NK-92 (cell line): ENCODE data around the gene TEX29.

ENCODE experiments used
- DNase-seq: peaks from one replicate; lab custom pipeline; 2025; ENCODE audit not compliant: unreplicated experiment; lab: John Stamatoyannopoulos, UW

TEX29 gene

DNA sequence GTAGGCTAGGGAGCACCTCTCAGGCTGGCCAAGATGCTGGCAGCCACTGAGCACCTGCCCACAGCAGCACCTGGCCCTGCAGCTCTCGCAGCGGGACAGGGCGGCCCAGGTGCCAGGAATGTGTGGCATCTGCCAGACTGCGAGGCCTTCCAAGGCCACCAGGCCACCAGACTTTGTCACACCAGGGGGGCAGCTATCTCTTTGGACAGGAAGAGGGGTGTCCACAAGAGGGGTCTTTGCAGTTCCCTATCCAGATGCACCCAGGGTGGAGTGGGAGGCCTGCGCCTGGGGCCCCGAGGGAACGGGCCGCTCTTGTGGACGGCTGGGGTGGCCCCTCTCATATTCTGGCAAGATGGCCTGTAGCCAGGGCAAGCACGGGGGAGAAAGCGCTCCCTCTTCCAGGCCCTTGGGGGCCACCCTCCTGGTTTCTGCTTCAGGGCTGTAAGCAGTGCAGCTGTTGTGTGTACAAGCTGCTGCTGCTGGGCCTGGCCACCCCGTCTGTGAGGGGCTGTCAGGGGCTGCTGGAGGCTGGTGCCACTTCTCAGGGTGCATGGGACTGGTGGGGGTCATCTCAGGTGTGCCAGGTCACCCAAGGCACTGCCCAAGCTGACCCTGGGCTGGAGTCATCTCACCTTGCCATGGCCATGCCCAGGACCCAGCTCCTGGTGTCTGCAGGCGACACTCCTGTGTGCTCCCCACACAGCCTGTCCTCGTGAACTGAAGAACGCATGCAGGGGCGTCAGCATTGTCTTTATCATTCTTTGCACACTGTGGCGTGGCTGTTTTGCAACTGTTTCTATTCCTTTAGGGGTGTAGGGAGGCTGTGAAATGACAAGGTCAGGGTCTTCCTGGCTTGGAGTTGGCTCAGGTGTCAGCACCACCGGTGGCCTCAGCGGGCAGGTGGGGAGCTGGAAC lies 1.8 kb downstream of the TEX29 start:
- no peak for DNase-seq

GRCh38 chr13:111322916-111323331 lies 2.5 kb downstream of the TEX29 start:
- no peak for DNase-seq

DNA sequence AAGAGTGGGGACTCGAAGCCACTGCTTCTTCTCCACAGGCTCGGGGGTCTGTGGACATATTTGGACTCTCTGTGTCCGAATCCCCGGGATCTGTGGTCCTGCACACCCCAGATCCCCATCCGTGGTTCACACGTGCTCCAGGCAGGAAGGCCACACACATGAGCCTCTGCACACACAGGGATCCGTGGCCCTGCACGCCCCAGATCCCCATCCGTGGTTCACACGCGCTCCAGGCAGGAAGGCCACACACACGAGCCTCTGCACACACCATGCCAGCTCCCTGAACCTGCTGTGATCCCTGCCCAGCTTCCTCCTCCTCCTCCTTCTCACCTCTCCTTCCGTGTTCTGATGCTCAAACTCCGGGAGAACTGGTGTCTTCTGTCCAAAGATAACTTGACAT lies 3.1 kb downstream of the TEX29 start:
- DNase-seq: no peak

DNA sequence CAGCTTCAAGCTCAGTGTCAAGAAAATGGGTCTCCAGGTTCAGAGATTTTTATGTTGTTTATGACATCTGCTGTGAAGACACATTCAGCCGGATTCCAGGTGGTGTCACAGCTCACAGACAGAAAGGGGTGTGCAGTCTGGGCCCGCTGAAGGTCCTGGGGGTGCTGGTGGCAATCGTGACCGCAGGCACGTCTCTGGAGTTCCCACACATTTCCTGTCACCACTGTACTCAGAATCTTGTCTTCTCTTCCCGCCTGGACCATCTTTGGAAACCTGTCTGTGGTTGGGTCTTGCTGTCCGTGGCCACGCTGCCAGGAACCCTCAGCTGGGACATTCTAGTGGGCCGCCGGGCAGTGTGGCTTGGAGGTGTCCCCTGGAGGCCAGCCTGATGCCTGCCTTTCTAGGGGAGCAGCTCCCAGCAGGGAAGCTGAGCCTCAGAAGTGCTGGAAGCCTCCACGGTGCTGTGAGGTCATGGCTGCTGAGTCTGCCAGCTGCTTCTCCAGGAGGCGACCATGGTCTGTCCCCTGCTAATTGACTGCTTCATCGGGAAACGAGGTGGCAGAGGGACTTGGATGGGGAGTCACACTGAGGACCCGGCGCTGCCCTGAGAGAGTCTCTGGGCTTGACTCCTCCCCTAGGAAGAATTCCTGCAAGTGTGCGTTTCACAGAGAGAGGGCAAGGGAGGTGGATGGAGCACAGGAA lies 3.7 kb downstream of the TEX29 start:
- no peak for DNase-seq

DNA sequence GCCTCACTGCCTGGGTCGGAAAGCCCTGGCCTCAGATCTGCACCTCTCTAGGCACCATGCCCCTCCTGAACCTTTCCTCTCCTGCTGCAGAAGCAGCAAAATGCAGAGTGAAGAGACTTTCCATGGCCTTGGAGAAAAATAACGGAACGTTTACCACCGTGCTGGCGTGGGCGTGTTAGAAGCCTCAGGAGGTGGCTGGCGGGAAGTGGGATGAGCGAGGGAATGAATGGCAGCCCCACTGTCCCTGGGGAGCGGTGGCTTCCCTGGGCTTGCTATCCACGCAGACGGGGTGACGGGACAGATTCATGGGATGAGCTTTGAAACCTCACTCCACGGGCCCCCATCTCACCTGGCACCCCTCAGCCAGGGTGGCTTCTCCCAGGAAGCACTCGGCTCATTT lies 4.3 kb downstream of the TEX29 start:
- no peak for DNase-seq

- no peak for DNase-seq
Observed at GRCh38 chr13:111325146-111325890, 4.9 kb downstream of the TEX29 start.

- no peak for DNase-seq
Observed at GRCh38 chr13:111325941-111326620, 5.6 kb downstream of the TEX29 start.

GRCh38 chr13:111326621-111326965 lies 6.2 kb downstream of the TEX29 start:
- DNase-seq: no peak

- no peak for DNase-seq
Observed at GRCh38 chr13:111326981-111327642, 6.7 kb downstream of the TEX29 start.

DNA sequence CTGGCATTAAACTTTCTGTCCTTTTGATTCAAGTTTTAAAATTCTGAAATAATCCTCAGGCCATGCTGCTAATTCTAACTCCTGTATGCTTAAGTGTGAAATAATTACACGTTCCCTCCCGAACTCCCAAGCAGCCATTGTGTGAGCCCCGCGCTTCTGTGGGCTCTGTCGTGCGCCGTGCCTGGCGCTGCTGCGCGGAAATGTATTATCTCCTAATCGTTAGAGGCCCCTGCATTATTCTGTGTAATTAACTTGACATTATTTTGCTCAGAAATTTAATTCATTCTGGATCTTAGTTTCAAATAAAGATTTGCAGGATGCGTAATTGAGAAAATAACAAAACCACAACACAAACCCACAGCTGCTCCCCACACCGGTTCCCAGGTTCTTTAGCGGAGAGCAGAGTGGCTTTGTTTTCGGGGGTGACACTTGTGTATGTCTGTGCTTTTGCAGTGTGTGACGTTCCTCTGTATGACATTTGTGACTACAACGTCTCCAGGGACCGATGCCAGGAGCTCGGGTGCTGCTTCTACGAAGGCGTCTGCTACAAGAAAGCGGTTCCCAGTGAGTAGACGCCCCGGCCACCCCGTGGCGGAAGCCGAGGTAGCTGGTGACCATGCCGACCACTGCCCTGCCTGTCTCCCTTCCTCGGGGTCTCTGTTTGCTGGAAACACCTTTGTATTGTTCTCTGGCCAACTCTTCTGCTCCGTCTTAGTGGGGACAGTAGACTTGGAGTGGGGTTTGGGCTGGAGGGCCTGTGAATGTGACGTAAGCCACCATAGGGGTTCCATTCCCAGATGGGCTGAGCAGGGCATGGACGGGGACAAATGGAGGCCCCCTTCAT lies 7.5 kb downstream of the TEX29 start:
- no peak for DNase-seq

- no peak for DNase-seq
Observed at GRCh38 chr13:111328574-111329410, 8.3 kb downstream of the TEX29 start.

GRCh38 chr13:111329641-111330040 lies 9.2 kb downstream of the TEX29 start:
- no peak for DNase-seq

- no peak for DNase-seq
Observed at GRCh38 chr13:111330066-111330610, 9.7 kb downstream of the TEX29 start.

DNA sequence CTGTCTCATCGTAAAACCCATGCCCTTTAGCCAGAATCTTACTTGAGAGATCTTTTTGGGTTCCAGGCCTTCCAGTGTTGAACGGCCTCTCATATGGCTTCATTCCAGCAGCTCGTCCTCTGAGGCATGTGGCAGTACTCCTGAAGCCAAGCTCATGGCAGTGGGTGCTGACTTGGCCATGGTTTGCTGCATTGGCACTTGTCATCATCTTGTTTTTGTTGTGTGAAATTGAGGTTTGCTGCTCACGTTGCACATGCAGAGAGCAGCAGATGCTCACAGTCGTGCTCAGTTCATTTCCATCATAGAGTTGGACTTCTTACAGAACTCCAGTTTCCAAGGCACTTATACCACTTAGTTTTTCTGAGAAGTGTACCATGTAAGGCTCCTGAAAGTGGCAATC lies 14.9 kb downstream of the TEX29 start:
- DNase-seq: no peak

DNA sequence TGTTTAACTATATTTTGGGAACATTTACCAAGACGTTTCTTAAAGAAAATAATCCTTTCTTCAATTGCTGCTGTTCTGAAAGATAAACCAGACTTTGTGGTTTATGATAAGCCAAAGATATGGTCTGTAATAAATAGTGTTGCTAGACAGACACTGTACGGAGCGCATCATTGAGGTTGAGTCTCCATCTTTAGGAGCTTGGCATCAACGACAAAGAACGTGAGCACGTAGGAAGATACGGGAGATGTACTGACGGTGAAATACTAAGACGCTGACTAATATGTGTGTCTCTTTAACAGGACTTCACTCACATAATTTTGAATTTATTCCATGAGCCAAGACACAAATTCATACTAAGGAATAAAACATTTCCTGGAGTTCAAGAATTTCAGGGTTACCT lies 16.2 kb downstream of the TEX29 start:
- no peak for DNase-seq

DNA sequence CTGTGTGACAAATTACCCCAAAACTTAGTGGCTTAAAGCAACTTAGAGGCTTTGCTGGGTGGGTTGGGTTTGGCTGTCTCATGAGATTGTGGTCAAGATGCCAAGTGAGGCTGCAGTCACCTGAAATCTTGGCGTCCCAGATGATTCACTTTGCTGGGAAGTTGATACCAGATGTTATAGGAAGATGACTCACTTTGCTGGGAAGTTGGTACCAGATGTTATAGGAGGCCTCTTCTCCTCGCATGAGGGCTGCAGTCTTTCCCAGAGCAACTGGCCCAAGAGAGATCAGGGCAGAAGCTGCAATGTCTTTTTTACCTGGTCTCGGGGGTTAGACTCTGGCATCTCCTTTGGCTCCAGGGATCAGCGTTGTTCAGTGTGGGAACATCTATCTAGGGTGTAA lies 16.8 kb downstream of the TEX29 start:
- DNase-seq: no peak

DNA sequence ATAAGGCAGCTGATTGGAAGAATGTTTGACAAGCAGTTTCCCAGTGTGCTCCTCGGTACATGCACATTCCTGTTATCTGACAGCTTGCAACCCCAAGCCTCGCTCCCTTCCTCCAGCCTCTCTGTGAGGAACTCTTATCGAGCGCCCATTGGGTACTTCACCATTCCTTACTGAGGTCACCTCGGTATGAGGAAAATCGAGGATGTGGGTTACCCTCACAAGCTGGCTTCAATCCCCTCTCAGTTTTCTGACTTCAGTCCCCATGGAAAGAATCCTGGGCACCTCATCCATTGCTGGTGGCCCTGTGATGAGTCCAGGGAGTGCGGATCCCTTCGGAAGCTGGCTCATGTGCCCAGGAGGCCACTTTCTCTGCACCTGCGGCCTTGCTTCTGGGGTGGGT lies 17.3 kb downstream of the TEX29 start:
- DNase-seq: no peak

- DNase-seq: no peak
Observed at GRCh38 chr13:111338841-111339240, 18.4 kb downstream of the TEX29 start.
